Measurements from ENCODE around the gene HMCN2.

DNA sequence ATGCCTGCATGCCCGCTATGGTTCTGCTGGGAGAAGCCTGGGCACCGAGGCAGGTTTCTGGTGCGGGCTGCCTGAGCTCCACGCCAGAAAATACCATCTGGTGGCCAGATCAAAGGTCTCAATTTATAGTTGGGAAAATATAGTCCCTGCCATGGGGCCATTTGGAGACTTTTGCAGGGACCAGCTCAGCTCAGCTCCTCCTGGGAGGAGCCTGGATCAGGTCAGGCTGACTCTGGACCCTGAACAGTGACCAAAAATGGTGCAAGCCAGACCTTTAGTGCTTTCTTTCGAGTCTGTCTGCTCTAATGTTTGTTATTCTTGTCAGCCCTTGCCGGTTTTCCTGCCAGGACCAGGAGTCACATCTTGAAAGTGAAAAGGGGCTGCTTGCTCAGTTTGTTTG lies 31.8 kb downstream of the HMCN2 start:
- TF ChIP-seq POLR2AphosphoS5 (IDR thresholded peaks at IDR 0.05; ENCODE audit: insufficient read depth, low read depth, low read length) (no peak), EZH2 (IDR thresholded peaks at IDR 0.05; ENCODE audit: borderline replicate concordance, low read depth, low read length, severe bottlenecking) (no peak)
